PC-9 (cell line): Measurements from ENCODE around the gene BCHE. TPM values are rescaled to one million over a fixed set of nuclear protein-coding genes. Genes with fewer than 3 reads are reported as not detected.
A peak's percentile ranks its signal among the peaks of the same experiment; 100 is the strongest.

Experiments used
- BruUV-seq: library from RNA; stranded (reverse); fragments of 400-500 nt; replicated peaks from 2 replicates; lab custom pipeline; 2021; lab: Mats Ljungman, UMichigan
- CTCF ChIA-PET: fragments of 300-600 bp; sonication (Branson Sonifier 250); formaldehyde crosslinking; loops from one replicate; lab custom pipeline; 2022; ENCODE audit warnings: antibody characterized with exemption; lab: Charles Lee
- POLR2A ChIA-PET: fragments of 300-600 bp; sonication (Branson Sonifier 250); formaldehyde crosslinking; loops from one replicate; lab custom pipeline; 2022; ENCODE audit warnings: antibody characterized with exemption; ENCODE audit not compliant: unreplicated experiment; lab: Charles Lee
- DNase-seq, 2 experiments: peaks; one replicate each; pipeline versions ENCODE4 v3.0.0 to v3.0.0-alpha.2; 2015 to 2022; ENCODE audit warnings: mixed read lengths in 1 of 2
- H2AFZ ChIP-seq: fragments of 200-600 bp; sonication (generic); 2 replicates; pipeline ENCODE4 v1.8.1; 2017; ENCODE audit warnings: antibody characterized with exemption
- H3F3A ChIP-seq: fragments of 200-600 bp; sonication (generic); 2 replicates; pipeline ENCODE4 v1.8.1; 2017; ENCODE audit warnings: antibody characterized with exemption, mild to moderate bottlenecking, low read depth; ENCODE audit not compliant: insufficient read depth
- H3K27ac ChIP-seq: fragments of 200-600 bp; sonication (generic); 2 replicates; pipeline ENCODE4 v1.6.1; 2016; ENCODE audit warnings: mixed run types
- H3K27me3 ChIP-seq: fragments of 200-600 bp; sonication (generic); 2 replicates; pipeline ENCODE4 v1.6.1; 2016; ENCODE audit warnings: low read depth, mixed run types; ENCODE audit not compliant: insufficient read depth
- H3K36me3 ChIP-seq: fragments of 200-600 bp; sonication (generic); 2 replicates; pipeline ENCODE4 v1.6.1; 2016; ENCODE audit warnings: low read depth, mixed run types
- H3K4me1 ChIP-seq: fragments of 200-600 bp; sonication (generic); replicated peaks from 2 replicates; pipeline ENCODE4 v1.6.1; 2016; ENCODE audit warnings: mixed run types; ENCODE audit not compliant: insufficient read depth
- H3K4me2 ChIP-seq: fragments of 200-600 bp; sonication (generic); 2 replicates; pipeline ENCODE4 v1.6.1; 2017; ENCODE audit warnings: mixed run types
- H3K4me3 ChIP-seq: fragments of 200-600 bp; sonication (generic); 2 replicates; pipeline ENCODE4 v1.6.1; 2016; ENCODE audit warnings: mixed run types
- H3K79me2 ChIP-seq: fragments of 200-600 bp; sonication (generic); 2 replicates; pipeline ENCODE4 v1.6.1; 2017; ENCODE audit warnings: low read depth, mixed run types
- H3K9me2 ChIP-seq: fragments of 200-600 bp; sonication (generic); 2 replicates; pipeline ENCODE4 v1.8.1; 2017; ENCODE audit warnings: mild to moderate bottlenecking; ENCODE audit not compliant: insufficient read depth
- H3K9me3 ChIP-seq: fragments of 200-600 bp; sonication (generic); 2 replicates; pipeline ENCODE4 v1.8.1; 2016; ENCODE audit warnings: low read depth; ENCODE audit not compliant: insufficient read depth
- H4K20me1 ChIP-seq: fragments of 200-600 bp; sonication (generic); 2 replicates; pipeline ENCODE4 v1.8.1; 2017; ENCODE audit not compliant: insufficient read depth
- CTCF ChIP-seq: fragments of 200-600 bp; sonication (generic); conservative IDR thresholded peaks from 2 replicates; pipeline ENCODE4 v1.6.1; 2017; ENCODE audit warnings: mixed run types, antibody characterized with exemption, mild to moderate bottlenecking, moderate library complexity
- EZH2 ChIP-seq: fragments of 200-600 bp; sonication (generic); IDR thresholded peaks from 2 replicates; pipeline ENCODE4 v1.8.0; 2017; ENCODE audit warnings: antibody characterized with exemption, low read depth
- intact Hi-C: fragments of 100-400 bp; cut with micrococcal nuclease; formaldehyde crosslinking; loops from one replicate; pipeline ENCODE4 v1.10.0; 2022; ENCODE audit not compliant: unreplicated experiment
- total RNA-seq: library from RNA; stranded (reverse); gene quantifications from 2 replicates; pipeline ENCODE4 v1.2.3, GENCODE V29; 2021

Gene BCHE
- total RNA-seq, 1 experiment from 2014 or later: not detected

- no peak overlapping the region for H3K4me3 ChIP-seq
- H3K4me2 ChIP-seq: no peak overlapping the region
- TF ChIP-seq CTCF (no peak), EZH2 (no peak)
- BruUV-seq: no TSS peak
- no peak overlapping the region for H3K27ac ChIP-seq
- H3K27me3 ChIP-seq: no peaks in the 10 kb centered on the region
- 0 out of 2 replicates have a peak, but pooled peaks cover 7% of the 10 kb centered on the region for H3K4me1 ChIP-seq
- no peaks in the 10 kb centered on the region for H3K36me3 ChIP-seq
- DNase-seq: peak in 1 of 2 experiments; percentile 46
- ChIA-PET POLR2A (no interaction called here), CTCF (no interaction called here)
- no peaks in the 10 kb centered on the region for H3F3A ChIP-seq
- no peaks in the 10 kb centered on the region for H3K9me3 ChIP-seq
- H3K9me2 ChIP-seq: no peaks in the 10 kb centered on the region
- H4K20me1 ChIP-seq: no peaks in the 10 kb centered on the region
- intact Hi-C loops: no loop called here
- H2AFZ ChIP-seq: no peak overlapping the region
- no peaks in the 10 kb centered on the region for H3K79me2 ChIP-seq
Measured at GRCh38 chr3:165755571-165755970, 81.7 kb downstream of the BCHE start.

- intact Hi-C loops: no loop called here
- no TSS peak for BruUV-seq
- POLR2A ChIA-PET: no interaction called here
- Histone ChIP-seq H3K4me2 (no peak overlapping the region), H2AFZ (no peak overlapping the region), H4K20me1 (no peaks in the 10 kb centered on the region), H3K4me3 (no peak overlapping the region), H3K36me3 (no peaks in the 10 kb centered on the region), H3F3A (no peaks in the 10 kb centered on the region), H3K9me3 (no peaks in the 10 kb centered on the region), H3K27ac (no peak overlapping the region), H3K4me1 (0 out of 2 replicates have a peak, but pooled peaks cover 7% of the 10 kb centered on the region), H3K9me2 (no peaks in the 10 kb centered on the region), H3K27me3 (no peaks in the 10 kb centered on the region), H3K79me2 (no peaks in the 10 kb centered on the region)
- TF ChIP-seq CTCF (no peak), EZH2 (no peak)
- CTCF ChIA-PET: no interaction called here
- no peak for DNase-seq
Measured at GRCh38 chr3:165754219-165755007, 82.8 kb downstream of the BCHE start.

GRCh38 chr3:165753560-165753959, 83.7 kb downstream of the BCHE start:
- CTCF ChIA-PET: no interaction called here

More at GRCh38 chr3:165753560-165753959, 83.7 kb downstream of the BCHE start:
- no peak overlapping the region for H3K27ac ChIP-seq
- POLR2A ChIA-PET: no interaction called here
- DNase-seq: peak in 1 of 2 experiments; percentile 52
- intact Hi-C loops: no loop called here
- no peaks in the 10 kb centered on the region for H3K79me2 ChIP-seq
- no peaks in the 10 kb centered on the region for H4K20me1 ChIP-seq
- H3K9me2 ChIP-seq: no peaks in the 10 kb centered on the region
- no peak overlapping the region for H3K4me2 ChIP-seq
- no peaks in the 10 kb centered on the region for H3F3A ChIP-seq
- no peaks in the 10 kb centered on the region for H3K27me3 ChIP-seq
- H2AFZ ChIP-seq: no peak overlapping the region
- no peaks in the 10 kb centered on the region for H3K36me3 ChIP-seq
- TF ChIP-seq EZH2 (no peak), CTCF (no peak)
- BruUV-seq: no TSS peak
- no peaks in the 10 kb centered on the region for H3K9me3 ChIP-seq
- no peak overlapping the region for H3K4me3 ChIP-seq
- 0 out of 2 replicates have a peak, but pooled peaks cover 7% of the 10 kb centered on the region for H3K4me1 ChIP-seq
